HG02970 (cell line): ENCODE data around the gene ABR.

Source experiments
- ATAC-seq: cut with Tn5 transposase; IDR thresholded peaks from one replicate; pipeline ENCODE4 v1.9.1; 2021; ENCODE audit warnings: mild to moderate bottlenecking, moderate library complexity, moderate number of reproducible peaks; ENCODE audit not compliant: unreplicated experiment, low FRiP score

The ABR gene

DNA sequence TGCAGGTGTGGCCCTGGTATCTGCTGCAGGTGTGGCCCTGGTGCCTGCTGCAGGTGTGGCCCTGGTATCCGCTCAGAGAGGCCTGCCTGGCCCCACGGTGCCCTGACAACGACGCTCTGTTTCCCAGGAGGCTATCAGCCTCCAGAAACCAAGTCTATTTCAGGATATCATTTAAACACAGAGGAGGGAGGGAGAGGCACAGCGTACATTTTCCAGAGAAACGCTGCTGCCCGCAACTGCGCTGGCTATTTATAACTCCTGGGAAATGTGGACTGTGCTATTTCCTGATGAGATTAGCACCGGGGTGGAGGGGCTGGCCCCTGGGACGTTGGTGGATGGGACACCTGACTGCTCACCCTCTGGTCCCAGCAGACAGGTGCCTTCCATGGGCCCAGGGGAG, 160.3 kb downstream of the ABR start:
- no peak for ATAC-seq

DNA sequence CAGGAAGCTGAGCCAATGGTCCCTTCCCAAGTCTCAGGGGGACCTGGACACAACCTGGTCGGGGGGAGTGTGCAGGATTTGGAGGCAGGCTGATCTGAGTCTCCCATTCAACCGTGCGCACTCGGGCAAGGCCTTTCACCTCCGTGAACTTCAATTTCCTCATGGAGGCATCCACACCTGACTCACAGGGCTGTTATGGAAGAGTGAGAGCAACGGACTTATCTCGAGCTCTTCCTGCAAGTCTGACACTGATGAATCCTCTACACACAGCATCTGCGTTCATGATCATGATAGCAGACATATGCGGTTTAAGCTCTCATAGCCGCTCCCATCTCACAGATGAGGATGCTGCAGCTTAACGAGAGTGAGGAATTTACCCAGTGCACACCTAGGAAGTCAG, 161.2 kb downstream of the ABR start:
- ATAC-seq = no peak

DNA sequence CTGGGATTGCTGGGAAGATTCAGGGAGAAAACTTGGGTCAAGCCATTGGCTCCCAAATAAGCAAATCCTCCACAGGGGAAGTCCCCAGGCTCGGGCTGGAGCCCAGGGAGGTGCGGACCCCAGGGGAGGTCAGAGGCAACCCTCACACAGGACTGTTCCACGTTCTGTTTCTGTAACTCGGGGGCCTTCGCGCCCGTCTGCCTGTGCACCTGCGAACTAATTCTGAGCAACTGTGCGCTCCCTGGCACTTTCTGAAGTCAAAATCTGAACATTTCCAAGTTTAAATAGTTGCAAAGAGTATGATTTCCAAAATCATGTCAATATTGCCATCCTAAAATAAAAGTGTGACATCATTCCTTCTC, 166.1 kb downstream of the ABR start:
- no peak for ATAC-seq

DNA sequence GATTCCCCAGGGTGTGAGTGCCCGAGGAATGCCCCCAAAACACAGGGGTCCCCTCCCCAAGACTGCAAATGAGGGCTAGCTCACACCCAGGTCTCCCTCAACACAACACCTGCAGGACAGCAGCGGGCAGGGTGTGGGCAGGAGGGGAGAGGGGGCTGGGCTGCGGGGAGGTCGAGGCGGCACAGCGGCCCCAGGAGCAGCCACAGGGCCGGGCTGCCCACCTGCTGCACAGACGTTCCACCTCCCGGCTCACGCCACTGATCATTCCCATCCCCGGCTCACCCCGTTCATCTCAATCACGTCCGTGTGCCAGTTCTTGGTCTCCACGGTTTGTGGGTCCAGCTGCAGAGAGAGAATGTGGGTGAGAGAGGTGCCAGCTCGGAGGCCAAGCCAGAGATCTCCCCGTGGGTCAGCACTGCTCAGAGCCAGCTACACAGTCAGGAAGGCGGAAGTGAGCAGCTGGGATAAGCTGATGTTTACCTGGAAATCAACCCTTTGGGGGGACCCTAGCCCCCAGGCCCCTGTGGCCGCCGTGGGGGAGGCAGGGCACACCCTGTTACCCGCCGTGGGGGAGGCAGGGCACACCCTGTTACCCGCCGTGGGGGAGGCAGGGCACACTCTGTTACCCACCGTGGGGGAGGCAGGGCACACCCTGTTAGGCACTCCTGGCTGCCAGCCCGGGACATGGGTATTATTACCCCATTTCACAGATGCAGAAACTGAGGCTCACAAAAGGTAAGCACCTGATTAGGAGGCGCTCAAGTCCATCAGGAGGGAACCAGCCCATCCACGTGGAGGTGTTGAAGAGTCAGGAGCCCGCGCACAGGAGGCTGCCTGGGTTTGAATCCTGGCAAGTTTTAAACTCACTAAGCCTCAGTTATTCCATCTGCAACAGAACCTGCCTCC, 166.7 kb downstream of the ABR start:
- no peak for ATAC-seq

DNA sequence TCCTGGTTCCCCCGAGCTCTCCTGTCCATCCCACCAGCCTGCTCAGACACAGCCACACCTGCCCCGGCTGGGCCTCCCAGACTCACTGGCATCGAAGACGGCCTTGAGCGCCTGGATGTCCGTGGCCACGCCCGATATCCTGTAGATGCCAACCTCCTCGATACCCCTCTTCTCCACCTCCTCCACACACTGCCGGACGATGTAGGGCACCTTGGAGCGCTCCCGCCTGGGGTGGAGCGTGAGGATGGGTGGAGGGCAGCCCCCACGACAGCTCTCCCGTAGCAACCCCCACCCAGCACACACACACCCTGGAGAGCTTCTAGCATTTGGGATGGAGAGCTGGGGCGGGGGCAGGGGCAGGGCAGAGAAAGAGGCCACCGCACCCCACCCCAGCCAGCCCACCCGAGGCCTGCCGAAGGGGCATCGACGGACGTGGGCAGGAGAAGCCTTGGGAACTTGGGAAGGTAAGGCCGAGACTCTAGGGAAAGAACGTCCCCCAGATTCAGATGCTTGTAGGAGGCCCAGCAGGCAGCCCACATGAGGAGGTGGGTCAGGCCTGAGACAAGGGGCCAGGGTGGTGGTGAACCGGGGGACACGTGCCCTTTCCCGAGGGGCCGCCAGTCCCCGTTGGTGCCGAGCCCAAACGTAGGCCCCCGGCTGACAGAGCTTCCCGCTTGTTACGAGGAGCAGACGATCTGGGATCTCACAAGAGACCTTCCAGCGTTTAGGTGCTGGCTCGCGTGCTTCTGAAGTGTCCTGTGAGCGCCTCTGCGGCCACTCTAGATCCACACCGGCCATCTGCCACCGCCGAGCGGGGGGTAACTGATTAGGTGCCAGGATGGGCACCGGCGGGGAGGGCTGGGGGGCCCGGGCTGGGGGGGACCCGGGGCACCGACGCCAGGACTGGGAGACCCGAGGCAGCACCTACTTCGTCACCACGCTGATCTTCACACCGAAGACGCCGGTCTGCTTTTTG, 167.7 kb downstream of the ABR start:
- ATAC-seq = no peak

DNA sequence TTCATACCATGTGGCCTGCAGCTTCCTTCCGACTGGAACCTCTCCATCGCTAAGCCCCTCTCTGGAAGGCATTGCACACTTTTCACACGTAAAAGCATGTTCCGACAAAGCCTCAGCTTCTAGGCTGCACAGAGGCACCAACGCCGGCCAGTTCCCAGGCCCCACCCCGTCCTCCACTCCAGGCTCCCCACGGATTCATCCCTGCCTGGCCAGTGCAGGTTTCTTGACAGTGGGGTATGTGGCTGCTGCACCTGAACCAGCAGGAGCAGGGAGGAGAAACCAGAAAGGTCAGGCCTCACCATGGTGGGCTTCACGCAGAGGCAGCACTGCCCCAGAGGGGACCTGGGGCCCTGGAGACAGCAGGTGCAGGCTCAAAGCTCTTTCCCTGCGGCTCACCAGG, 168.6 kb downstream of the ABR start:
- ATAC-seq = no peak

DNA sequence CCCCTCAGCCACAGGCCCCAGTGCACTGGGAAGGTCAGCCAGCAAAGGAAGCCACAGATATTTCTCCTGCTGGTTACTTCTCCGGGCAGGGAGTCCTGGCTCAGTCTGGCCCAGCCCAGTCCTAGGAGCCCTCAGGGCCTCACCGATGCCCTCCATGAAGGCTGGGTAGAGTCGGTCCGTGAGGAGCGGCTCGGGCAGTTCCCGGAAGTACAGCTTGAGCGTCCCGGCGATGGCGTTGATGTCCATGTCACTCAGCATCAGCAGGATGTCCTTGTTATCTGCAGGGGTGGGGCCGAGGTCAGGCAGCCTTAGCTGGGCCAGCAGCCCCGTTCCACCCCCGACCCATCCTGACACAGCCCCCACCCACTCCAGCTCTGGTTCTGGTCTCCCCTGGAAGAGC, 169.2 kb downstream of the ABR start:
- no peak for ATAC-seq

DNA sequence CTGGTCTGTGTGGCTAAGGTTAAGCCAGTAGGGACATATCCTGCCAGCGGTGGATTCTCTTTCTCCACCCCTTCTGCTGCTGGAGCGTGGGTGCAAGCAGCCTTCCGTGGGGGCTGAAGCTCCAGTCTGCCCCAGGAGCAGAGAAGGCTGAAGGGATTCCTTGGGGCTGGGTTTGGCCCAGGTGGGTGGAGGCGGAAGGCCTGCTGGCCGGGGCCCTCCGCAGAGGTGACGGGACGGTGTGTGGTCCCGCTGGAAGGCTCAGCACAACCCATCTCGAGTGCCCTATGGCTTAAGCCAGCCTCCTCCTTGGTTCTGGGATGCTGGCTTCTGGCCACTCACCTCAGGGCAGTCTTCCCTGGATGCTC, 169.7 kb downstream of the ABR start:
- no peak for ATAC-seq

DNA sequence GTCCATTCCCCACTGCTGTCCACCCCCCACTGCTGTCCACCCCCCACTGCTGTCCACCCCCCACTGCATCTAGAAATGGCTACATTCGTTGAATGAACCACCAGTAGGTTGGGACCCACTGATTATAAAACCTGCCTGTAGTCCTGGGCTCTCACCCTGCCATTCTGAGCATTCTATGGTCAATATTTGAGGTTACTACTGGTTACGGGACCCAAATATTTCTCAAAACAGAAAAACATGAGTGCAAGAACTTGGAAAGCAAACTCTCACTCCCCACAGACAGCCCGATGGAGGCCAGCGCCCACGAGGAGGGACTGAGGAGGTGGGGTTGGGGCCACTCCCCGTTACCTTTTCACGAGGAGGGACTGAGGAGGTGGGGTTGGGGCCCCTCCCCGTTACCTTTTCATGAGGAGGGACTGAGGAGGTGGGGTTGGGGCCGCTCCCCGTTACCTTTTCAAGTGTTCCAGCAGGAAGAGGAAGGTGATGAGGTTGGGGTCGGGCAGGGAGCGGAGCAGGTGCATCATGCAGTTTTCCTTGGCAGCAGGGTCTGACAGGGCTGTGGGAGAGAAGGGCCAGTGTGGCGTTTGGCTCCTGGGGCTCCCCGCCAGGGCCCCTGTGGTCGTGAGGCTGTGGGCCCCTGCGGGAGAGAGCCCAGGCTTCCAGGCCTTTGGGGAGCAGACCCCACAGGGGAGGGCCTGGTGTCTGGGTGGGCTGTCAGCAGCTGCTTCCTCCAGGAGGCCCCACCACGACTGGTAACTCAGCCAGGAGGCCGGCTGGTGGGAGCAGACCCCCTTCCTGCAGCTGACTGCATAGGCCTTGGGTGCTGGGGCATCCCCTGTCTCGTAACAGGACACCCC, 170.3 kb downstream of the ABR start:
- no peak for ATAC-seq

DNA sequence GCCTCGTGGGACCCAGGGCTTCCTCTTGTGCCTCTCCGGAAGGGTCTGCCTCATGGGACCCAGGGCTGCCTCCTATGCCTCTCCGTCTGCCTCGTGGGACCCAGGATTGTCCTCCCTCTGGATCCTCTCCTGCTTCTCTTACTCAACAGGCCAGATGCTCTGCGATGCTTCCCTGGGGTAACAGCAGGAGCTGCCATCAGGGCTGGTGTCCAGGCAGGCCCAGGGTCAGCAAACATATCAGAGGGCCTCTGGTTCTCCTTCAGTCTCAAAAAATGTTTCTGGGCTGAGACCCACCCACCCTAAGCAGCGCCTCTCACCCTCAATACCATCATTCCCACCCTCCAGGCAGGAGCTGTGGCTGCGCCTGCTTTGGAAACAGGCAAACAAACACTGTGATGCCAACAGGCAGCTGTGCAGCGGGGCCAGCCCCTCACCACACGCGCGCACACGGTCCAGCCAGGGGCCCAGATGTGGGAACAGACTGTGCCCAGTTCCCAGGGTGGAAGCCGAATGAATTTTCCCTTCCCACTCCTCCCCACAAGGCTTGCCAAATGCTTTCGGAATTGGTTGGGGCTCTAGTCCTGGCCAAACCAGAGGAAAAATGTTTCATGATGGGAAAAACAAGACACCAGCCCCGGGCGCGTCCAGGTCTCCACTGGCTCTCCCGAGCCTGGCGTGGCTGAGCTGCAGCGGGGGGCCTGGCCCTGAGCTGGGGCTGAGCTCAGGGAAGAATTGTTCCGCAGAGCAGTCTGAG, 171.6 kb downstream of the ABR start:
- no peak for ATAC-seq

DNA sequence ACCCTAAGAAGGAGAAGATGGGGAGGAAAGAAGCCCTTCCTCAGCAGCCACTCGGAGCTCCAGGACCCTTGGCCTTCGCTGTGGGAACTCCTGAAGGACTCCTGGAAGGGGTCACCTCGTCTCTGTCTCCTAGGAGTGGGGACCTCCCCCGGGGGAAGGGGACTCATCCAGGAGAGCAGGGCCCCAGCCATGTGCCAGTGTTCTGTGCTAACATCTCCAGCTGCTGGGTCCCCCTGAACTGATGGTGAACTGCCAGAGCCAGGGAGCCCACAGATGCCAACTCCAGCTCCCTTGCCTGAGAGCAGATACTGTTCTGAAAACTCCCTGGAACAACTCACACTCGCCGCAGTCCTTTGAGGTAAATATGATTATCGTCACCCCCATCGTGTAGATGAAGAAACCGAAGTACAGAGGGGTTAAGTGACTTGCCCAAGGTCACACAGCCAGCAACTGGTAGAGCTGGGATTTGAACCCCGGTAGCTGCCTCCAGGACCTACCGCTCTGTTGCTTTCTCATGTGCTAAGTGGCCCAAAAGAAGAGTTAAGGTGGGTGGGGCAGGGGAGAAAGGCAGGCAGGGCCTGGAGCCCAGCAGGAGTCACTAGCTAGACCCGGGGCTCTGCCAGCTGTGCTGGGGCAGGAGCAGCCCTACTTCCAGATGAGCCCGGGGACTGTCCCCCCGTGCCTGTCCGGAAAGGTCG, 172.3 kb downstream of the ABR start:
- no peak for ATAC-seq

DNA sequence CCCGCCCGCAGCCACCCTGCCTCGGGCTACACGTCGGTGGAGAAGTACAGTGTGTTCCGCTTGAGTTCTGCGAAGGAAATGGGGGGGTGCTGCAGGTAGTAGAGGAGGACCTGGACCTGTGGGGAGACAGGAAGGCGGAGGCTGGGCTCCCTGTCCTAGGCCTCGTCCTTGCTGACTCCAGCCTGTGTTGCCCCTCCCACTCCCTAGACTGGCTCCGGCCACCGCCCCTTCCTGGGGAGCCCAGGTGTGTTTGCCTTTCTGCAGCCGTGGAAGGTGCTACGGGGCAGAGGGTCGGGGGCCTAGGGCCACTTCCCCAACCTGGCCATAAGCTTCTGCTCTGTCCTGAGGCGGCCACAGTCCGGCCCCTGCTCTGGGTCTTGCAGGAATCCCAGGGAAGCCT, 173.7 kb downstream of the ABR start:
- ATAC-seq = no peak

DNA sequence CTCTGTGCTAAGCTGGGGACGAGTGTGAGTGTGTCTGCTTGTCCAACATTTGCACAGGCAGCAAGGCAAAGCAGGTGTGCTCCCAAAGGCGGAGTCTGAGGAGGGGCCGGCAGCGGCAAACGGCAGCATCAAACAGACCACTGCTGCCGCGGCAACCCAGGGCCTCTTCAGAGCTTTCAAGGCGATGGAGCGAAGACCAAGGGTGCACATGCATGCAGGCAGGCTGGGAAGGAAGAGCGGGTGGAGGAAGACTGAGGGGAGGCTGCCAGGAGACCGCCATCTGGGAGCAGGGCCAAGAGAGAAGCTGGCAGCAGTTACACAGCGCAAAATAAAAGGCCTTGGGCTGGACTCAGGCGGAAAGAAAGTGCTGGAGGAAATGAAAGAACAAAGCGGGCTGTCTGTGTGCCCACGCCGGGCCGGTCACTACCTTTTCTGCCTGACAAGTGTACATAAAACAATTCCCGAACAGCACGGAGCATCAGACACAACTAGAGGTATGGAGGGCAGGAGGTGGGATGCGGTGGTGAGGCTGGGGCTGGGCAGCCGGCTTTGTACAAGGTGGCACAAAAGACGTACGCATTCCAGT, 174.3 kb downstream of the ABR start:
- no peak for ATAC-seq

DNA sequence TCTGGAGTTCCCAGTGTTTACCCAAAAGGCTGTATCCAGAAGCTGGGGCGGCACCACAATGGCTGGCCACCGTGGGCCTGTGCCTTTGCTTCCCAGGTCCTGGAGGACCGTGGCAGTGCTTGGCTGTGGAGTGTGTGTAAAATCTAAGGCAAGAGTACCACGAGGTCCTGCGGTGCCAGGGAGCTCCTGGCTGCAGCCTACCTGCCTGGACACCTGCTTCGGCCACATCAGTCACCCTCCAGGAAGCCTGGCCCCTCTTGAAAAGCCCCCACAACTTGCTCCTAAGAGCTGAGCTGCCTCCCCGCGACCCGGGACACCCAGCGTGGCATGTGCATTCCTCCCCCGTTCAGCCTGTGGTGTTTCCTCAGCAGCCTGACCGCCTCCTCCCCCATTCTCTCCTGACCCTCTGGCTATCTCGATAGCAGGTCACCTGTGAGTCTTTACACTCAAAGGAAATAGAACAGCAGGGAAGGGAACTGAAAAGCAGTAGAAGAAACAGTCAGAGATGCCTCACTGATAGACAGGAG, 174.9 kb downstream of the ABR start:
- ATAC-seq = no peak

DNA sequence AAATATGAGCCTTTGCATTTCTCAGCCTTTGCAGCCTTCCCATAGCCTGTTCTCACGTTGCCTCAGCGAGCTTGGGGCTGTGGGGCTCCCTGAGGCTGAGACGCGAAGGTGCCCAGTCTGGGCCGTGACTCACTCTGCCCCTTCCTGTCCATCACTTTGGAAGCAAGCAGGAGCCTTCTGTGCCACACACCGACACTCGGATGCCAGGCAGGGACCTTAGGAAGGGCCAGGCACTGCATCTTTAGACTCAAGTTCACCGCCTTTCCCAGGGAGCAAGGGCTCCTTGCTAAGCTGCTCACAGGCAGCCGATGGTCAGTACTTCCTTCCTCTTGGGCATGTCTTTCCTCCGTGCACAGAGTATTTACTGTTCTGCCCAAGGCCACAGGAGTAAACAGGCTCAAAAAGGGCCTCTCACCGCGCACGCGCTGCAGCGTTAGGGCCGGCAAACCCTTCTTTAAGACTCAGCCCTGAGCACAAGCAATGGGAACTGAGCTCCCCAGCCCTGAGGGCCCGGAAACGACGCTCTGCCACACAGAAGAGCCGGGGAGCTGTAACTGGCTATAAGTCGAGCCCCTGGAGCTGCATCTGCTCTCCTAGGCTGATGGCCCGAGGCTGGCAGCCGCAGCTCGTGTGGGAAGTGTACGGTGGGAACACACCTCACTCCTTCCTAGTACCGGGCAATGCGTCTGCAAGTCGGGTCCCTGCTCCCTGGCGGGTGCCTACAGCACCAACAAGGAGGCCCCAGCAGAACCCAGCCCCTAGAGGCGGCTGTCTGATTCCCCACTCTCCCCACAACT, 175.6 kb downstream of the ABR start:
- no peak for ATAC-seq

DNA sequence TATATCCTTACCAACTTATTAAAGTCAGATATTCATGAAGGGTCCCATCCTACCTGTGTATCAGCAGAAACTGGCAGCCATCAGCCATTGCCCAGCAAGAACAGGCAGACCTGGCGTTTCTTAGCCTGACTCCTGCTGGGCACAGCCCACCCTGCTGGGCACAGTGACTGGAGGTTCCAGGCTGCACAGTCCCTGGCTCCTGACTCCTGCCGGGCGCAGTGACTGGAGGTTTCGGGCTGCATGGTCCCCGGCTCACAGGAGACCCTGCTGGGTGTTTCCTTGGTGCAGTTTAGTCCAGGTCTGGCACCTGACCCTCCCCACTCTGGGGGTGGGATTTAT, 176.2 kb downstream of the ABR start:
- ATAC-seq = no peak

DNA sequence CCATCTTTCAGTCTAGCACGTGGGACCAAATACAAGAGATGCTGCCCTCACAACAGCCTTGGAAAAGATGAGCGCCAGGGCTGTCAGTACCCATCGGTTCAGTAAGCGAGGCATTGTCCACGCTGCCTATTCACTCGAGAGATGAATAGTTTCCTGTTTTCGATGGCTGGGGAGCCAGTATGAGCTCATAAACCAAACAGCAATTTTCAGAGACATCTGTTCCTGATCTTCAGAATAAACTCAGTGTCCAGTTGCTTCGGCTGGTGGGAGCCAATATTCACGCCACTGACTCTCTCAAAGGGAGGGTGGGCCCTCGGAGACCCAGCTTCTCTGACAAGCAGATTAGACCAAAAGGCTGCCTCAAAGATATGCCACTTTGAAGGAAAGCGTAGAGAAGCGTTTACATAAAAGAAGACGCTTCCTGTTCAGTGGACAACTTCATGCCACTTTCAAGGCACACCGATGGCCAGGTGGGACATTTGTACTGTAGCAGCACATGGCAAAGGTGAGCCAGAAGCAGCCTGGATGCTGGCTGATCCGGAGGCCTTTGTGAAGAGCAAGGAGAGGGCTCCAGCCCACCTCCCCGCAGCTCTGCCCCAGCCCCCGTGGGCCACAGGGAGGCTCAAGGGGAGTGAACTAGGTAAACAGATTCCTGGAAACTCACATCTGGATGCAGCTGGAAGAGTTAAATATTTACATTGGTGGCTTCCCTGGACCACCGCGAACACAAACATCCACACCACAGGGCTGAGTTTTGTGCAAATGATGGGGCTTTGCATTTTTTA, 176.8 kb downstream of the ABR start:
- ATAC-seq = no peak
